Putamen (tissue), 1 donor: Measurements from ENCODE around the gene IFNK.

Source experiments
- DNase-seq: peaks from one replicate; pipeline ENCODE4 v3.0.0-alpha.2; 2016; ENCODE audit warnings: low spot score

Gene IFNK

GRCh38 chr9:27511771-27512170, 12.3 kb upstream of the IFNK start:
- no peak for DNase-seq

- no peak for DNase-seq
Observed at GRCh38 chr9:27514551-27514950, 9.5 kb upstream of the IFNK start.

GRCh38 chr9:27518006-27518405, 6.1 kb upstream of the IFNK start:
- no peak for DNase-seq

GRCh38 chr9:27518809-27519208, 5.3 kb upstream of the IFNK start:
- no peak for DNase-seq

DNA sequence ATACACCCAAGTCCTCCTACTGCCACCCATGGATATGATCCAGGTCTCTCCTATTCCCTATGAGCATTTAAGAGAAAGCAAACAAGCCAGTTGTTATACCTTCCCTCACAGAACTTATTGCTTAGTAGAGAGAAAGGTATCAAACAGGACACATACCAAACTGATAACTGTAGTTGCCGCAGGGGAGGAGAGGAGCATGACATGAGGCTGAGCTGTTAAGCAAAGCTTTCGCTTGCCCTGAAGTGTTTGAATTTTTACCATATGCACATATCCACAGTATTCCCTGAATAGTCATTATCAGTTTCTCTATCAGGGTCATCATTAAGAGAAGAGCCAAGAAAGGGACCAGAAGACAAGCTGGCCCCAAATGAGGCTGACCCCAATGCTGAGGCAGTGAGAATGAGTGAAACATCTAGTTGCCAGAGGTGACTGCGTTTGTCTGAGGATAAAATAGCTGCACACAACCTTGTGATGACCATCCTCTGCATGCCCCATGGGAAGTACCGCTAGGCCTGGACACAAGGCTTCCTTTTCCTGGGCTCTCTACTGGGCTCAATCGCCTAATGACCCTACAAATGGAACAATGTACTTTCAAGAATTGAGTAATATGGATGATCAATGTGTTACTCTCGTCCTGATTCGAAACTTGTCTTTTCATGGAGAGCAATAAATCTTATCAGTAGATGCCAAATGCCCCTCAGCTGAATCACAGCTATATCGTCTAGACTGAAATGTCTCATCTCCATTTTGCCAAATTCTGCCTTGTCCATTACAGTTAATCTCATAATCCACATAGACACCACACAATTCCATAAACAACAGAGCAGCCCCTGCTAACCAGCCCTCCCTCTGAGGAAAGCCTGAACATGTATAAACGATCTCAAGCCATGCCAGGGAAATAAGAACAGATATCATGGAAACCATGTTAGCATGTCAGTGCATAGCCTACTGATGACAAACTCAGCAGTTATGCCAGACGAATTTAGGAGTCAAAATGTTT, 4.3 kb upstream of the IFNK start:
- DNase-seq = no peak

DNA sequence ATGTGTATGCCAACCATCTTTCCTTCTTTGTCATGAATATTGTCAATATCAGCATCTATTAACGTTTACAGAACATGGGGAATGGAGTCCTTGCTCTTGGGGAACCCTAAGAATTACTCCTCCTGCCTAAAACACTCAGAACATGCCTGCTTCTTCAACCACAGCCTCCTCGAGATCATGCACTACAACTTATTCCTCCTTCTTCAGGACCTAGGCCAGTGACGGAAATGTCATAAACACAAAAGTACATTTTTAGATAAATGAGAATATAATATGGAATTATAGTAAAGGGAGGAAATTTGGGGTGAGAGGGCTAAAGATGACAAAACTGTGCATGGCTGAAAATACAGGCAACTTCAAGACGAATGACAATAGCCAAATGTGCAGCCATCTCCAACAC, 3.1 kb upstream of the IFNK start:
- no peak for DNase-seq

- no peak for DNase-seq
Observed at GRCh38 chr9:27523141-27523540, 949 bp upstream of the IFNK start.

DNA sequence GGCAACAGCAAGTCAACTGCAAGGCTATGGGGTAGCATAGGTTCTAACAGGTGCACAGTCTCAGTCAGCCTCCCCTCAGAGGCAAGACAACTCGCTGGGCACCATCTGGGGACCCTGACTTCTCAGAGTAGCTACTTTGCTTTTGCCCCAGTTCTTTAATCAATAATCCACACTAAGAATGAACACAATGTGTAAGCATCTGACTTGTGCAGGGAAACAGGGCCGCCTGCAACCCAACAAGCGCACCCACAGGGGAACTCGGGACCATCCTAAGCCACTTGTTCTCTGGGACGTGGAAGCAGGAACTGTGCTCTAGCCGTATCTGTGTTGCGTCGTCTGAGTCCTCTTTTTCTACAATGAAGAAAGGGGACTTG, 3.6 kb downstream of the IFNK start:
- peak; percentile 45 for DNase-seq

- DNase-seq = peak; percentile 81
Observed at GRCh38 chr9:27528076-27528885, 4.2 kb downstream of the IFNK start.

GRCh38 chr9:27528886-27529315, 4.8 kb downstream of the IFNK start:
- DNase-seq = peak; percentile 54

DNA sequence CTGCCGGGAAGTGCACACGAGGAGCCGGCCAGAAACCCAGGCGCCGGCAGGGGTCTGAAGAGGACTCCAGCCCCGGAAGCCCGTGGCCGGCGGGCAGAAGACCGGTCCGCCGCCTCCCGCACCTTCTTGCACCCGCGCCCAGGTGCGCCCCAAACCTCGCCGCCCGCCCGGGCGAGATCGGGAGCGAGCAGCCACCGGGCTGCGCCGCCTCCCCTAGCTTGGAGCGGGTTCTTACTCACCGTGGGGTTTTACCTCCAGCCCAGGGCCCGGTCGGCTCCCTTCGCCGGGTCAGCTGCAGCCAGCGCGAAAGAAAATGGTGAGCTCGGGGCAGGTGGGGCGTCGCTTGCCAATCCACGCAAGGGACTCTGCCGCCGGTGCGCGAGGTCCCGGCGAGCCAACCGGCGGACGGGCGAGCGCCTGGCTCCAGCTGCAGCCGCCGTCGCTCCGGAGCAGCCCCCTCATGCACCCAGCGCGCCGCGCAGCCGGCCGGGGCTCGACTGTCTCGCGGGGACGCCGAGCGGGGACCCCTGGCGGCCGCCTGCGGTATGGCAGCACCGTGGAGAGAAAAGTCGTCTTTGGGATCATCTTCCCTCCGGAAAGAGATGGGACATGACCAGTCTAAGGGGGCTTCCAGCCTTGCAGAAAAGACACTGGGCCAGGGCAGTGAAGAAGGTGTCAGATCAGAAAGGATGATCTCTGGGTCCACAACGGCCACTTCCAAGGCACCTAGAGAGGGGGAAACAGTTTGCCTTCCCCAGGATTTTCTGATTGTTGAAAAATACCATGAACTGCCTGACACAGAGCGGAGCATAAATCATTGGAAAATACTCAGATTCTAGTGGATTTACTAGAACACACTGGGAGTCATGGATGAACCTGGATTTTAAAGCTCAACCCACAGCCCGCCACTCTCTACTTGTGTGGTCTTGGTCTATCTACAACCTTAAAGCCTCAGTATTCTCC, 5.5 kb downstream of the IFNK start, which contains the start of gene MOB3B:
TSS of gene MOB3B (minus strand) at position 499 of the 963 bp plus-strand sequence. CDS start 74,264 bp downstream, outside the sequence.
- DNase-seq = peak; percentile 88

GRCh38 chr9:27530915-27531755, 7.0 kb downstream of the IFNK start:
- no peak for DNase-seq

DNA sequence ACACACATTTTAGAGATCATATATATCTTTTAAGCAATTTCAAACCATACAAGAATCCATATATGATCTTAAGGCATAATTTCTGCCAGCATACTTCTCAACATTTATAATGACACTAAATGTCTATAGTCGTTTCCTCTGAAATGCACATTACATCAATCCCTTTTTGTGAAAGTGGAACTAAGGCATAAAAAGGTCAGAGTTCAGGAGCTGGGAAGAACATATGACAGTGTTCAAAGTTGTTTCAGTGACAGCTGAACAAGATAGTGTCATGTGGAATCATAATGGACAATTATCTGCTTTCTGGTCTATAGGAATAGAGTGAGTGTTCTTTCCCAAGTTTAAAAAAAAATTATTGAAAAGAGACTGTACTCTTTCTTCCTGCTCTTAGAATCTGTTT, 8.0 kb downstream of the IFNK start:
- no peak for DNase-seq

DNA sequence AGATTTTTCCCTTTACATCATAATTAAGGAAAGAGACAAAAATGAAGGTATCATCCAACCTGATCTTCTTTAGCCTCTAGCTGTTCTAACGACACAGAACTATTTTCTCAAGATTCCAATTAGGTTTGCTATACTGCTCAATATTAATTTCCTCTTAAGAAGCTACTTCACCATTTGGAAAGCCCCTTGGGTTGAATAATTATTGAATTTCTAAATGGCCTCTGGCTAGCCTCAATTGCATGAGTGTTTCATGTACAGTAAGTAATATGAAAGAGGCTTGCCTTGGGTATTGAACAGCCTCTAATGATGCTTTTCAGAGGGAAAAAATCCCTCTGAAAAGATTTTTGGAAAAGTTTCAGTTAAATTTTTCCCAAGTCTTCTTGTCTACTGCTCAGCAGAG, 9.2 kb downstream of the IFNK start:
- no peak for DNase-seq

GRCh38 chr9:27534131-27534530, 10.0 kb downstream of the IFNK start:
- DNase-seq = peak; percentile 41

DNA sequence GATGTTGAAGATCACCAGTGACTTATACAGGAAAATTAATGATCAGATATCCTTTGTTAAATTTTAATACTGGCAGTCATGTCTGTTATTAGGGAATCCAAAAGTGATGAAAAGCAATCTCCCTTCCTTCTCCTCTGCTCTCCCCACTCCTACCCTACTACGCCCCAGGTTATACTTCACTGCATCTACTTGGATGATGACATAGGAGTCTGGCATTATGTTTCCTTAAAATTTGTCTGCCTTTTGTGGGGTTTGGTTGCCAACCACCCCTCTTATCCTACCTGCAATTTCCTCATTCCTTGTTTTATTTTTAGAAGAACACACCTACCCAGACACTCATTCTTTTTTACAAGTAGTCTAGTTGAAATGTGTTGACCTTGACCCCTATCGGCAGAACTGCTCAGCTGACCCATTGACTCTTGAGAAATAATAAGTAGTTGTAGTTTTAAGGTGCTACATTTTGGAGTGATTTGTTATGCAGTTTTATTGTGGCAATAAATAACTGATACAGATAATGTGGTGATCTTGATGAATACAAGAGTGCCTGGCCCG, 10.6 kb downstream of the IFNK start:
- no peak for DNase-seq

DNA sequence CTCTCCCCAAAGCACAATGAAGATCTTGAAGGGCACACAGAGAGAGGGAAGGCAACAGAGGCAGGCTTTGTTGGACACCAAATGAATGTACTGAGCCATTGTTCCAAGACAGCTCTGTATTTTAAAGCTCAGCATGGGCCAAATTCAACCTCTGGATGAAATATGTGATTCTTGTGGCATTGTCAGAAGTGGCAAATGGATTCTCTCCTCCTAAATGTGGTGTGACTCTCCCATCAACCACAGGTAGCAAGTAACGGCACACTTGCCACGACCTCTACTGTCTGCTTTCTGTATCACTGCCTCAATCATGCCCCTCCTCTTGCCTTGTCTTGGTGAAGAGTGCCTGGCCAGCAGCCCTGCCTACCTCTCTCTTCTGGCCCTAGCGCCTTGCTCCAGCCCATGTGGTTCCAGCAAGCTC, 11.6 kb downstream of the IFNK start:
- DNase-seq = peak; percentile 78

- no peak for DNase-seq
Observed at GRCh38 chr9:27536168-27536567, 12.1 kb downstream of the IFNK start.

GRCh38 chr9:27537027-27537435, 12.9 kb downstream of the IFNK start:
- DNase-seq = no peak

GRCh38 chr9:27537756-27538155, 13.7 kb downstream of the IFNK start:
- DNase-seq = no peak
